Measurements from ENCODE around the gene PARD6A.

DNA sequence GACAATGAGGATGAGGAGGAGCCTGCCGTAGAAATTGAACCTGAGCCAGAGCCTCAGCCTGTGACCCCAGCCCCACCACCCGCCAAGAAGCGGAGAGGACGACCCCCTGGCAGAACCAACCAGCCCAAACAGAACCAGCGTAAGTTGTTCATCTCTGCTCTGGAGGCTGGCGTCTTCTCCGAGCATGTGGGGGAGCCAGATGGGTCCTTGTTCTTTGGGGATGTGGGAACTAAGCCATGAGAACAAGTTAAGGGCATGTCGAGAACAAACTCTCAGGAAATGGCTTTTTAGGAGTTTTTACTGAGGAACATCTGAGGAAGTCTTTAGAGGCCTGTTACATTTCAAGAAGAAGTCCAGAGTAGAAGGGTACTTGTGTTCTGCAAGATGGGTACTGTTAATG, 24.0 kb upstream of the PARD6A start:
- TF ChIP-seq CTCF (IDR thresholded peaks at IDR 0.05; ENCODE audit: extremely low read depth in 1 of 2, insufficient read depth in 1 of 2, low read depth in 1 of 2, low read length in 2 of 2) = no peak
- TF ChIP-seq EZH2 (IDR thresholded peaks at IDR 0.05; ENCODE audit: borderline replicate concordance, low read depth, low read length, severe bottlenecking) = no peak
